ENCODE results near the gene WDR91. TPM values are rescaled to one million over a fixed set of nuclear protein-coding genes. Genes with fewer than 3 reads are reported as not detected.

Gene WDR91
- total RNA-seq, 1 donor from 2014 or later, result 14.5 TPM

DNA sequence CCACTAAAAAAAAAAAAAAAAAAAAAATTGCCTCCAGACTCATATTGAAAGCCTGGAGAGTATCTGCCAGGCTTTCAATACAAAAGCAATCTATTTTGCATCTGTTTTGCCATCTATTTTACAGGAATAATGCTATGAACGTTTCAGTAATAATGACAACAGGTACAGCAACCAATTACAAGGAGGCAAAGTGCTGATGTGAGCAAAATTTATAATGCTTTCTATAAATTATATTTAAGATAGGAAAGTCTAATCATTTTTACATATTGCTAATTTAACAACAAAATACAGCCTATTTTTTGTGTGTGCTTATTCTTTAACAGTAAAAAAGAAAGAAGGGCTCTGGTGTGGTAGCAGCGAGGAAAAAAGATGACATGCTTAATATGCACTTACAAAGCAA, 10.0 kb downstream of the WDR91 start:
- H3K4me3 Mint-ChIP-seq, result no peak overlapping the region
- H3K36me3 Mint-ChIP-seq (ENCODE audit: low read depth), result peaks cover 6% of the 10 kb centered on the region
- TF ChIP-seq, protein P1, sequence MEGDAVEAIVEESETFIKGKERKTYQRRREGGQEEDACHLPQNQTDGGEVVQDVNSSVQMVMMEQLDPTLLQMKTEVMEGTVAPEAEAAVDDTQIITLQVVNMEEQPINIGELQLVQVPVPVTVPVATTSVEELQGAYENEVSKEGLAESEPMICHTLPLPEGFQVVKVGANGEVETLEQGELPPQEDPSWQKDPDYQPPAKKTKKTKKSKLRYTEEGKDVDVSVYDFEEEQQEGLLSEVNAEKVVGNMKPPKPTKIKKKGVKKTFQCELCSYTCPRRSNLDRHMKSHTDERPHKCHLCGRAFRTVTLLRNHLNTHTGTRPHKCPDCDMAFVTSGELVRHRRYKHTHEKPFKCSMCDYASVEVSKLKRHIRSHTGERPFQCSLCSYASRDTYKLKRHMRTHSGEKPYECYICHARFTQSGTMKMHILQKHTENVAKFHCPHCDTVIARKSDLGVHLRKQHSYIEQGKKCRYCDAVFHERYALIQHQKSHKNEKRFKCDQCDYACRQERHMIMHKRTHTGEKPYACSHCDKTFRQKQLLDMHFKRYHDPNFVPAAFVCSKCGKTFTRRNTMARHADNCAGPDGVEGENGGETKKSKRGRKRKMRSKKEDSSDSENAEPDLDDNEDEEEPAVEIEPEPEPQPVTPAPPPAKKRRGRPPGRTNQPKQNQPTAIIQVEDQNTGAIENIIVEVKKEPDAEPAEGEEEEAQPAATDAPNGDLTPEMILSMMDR (conservative IDR thresholded peaks at IDR 0.05), result no peak
- no peak for DNase-seq (ENCODE audit: low read depth, low spot score)
- no peak overlapping the region for H3K27ac Mint-ChIP-seq (ENCODE audit: unreplicated experiment)
- no peaks in the 10 kb centered on the region for H3K27me3 Mint-ChIP-seq (ENCODE audit: low read depth)
- H3K9me3 Mint-ChIP-seq, result no peaks in the 10 kb centered on the region
- H3K4me1 Mint-ChIP-seq, result peaks cover 5% of the 10 kb centered on the region

DNA sequence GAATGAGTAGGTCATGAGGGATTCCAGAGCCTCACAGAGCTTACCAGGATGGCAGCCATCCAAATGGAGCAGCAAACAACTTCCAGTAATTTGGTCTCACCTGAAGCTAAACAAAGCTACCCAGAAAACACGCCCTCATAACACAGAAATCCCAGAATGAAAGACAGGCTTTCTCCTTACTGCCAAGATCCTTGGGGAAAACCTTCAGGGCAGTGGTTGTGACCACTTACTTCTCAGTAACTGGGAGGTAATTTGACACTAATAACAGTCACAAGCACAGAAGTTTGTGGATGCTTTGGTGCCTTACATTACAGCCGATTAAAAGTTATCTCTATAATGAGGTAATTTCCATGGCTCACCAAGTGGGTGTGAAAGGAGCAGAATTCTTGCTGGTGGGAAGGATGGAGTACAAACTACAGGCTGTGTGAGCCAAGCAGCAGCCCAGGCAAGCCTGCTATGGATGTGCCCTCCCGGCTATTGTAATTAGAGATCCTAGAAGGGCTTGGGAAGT, 10.4 kb downstream of the WDR91 start:
- DNase-seq (ENCODE audit: low read depth, low spot score), result no peak
- Mint-ChIP-seq H3K27ac (ENCODE audit: unreplicated experiment) (no peak overlapping the region), H3K4me1 (peaks cover 5% of the 10 kb centered on the region), H3K9me3 (no peaks in the 10 kb centered on the region), H3K27me3 (ENCODE audit: low read depth) (no peaks in the 10 kb centered on the region), H3K36me3 (ENCODE audit: low read depth) (peaks cover 6% of the 10 kb centered on the region), H3K4me3 (no peak overlapping the region)
- TF ChIP-seq, protein P1 (conservative IDR thresholded peaks at IDR 0.05), result no peak

DNA sequence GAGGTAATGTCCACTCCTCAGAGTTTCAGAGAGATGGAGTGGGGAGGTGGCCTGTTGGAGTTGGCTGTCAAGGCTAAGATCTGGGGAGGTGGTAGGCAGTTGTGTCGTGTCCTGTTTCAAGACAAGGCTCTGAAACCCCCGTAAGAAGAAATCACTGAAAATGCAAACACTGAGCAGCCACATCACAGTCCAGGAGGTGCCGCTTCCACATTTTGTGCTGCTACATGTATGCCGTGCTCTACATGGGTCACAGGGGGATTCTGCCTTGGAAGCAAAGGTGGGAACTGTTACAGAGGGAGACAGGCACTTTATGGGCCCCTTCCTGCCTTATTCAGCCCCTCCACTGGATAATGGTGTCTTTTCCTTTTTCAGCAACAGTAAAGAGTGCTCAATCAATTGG, 11.9 kb downstream of the WDR91 start:
- no peak for DNase-seq (ENCODE audit: low read depth, low spot score)
- Mint-ChIP-seq H3K9me3 (no peaks in the 10 kb centered on the region), H3K27me3 (ENCODE audit: low read depth) (no peaks in the 10 kb centered on the region), H3K27ac (ENCODE audit: unreplicated experiment) (peak overlapping the region; percentile 9), H3K4me1 (peaks cover 5% of the 10 kb centered on the region), H3K36me3 (ENCODE audit: low read depth) (peaks cover 6% of the 10 kb centered on the region), H3K4me3 (no peak overlapping the region)
- TF ChIP-seq, protein P1 (conservative IDR thresholded peaks at IDR 0.05), result no peak

DNA sequence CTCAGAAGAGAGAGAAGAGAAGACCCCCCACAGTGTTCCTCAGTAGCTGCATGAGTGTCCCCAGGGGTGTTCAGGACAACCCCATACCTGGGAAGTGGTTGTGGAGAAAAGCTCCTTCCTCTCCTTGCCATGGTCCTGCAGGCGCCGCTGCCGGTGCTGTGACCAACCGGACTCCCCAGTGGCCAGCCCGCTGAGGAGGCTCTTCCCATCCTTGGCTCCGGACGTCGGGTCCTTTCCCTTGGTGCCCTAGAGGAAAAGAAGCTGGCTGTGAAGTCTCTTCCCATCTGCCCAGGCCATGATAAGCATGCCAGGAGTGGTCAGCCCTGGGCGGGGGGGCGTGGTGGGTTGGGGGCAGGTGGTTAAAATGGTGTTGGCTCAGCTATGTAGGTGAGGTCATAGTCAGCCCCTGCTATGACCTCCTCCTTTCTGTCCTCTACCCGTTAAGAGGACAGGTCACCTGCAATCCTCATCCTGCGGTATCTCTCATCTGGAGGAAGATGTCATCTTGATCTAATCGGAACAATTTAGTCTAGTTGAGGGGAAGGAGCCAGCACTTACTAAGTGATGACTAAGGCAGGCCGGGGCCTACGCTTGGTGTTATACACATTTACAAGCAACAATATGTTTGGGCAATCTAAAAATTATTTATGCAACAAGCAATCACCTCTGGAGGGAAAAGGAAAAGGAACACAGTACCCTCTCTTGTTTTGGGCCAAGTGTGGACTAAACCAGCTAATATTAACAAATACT, 13.2 kb downstream of the WDR91 start:
- no peak overlapping the region for H3K4me3 Mint-ChIP-seq
- H3K4me1 Mint-ChIP-seq, result peaks cover 5% of the 10 kb centered on the region
- no peaks in the 10 kb centered on the region for H3K27me3 Mint-ChIP-seq (ENCODE audit: low read depth)
- TF ChIP-seq, protein P1 (conservative IDR thresholded peaks at IDR 0.05), result no peak
- H3K9me3 Mint-ChIP-seq, result no peaks in the 10 kb centered on the region
- DNase-seq (ENCODE audit: low read depth, low spot score), result no peak
- no peak overlapping the region for H3K27ac Mint-ChIP-seq (ENCODE audit: unreplicated experiment)
- peaks cover 3% of the 10 kb centered on the region for H3K36me3 Mint-ChIP-seq (ENCODE audit: low read depth)

DNA sequence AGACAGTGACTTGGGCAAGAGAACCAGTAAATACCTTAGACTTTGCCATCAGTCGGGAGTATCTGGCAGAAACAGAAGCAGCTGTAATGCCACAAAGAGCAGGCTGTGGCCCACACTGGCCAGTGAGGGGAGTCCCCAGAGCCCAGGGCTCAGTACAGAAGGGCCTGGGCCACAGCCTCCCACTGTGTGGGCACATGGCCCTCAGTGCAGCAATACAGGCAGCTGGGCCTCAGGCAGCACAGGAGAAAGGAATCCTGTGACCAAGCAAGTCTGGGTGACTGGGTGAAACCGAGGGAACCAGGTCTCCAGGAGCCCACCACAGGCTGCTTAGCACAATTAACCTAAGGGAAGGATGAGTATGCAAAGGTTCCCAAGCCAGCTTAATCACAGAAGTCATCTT, 14.0 kb downstream of the WDR91 start:
- H3K9me3 Mint-ChIP-seq, result no peaks in the 10 kb centered on the region
- peaks cover 3% of the 10 kb centered on the region for H3K36me3 Mint-ChIP-seq (ENCODE audit: low read depth)
- H3K4me3 Mint-ChIP-seq, result no peak overlapping the region
- H3K27ac Mint-ChIP-seq (ENCODE audit: unreplicated experiment), result no peak overlapping the region
- DNase-seq (ENCODE audit: low read depth, low spot score), result no peak
- peaks cover 5% of the 10 kb centered on the region for H3K4me1 Mint-ChIP-seq
- TF ChIP-seq, protein P1 (conservative IDR thresholded peaks at IDR 0.05), result no peak
- no peaks in the 10 kb centered on the region for H3K27me3 Mint-ChIP-seq (ENCODE audit: low read depth)

Measured in neural crest cell (in vitro differentiated cells).